Thyroid gland (tissue), 4 donors: ENCODE results near the gene PSTPIP1. TPM values are rescaled to one million over a fixed set of nuclear protein-coding genes. Genes with fewer than 3 reads are reported as not detected.

ENCODE experiments used
- DNase-seq, 2 donors: peaks; one replicate each; pipeline ENCODE4 v3.0.0-alpha.2; 2019
- H3K27ac ChIP-seq, 3 donors: fragments of 200-600 bp; sonication (generic); 1 replicate in 2 of 3; 2 replicates in 1 of 3; pipeline ENCODE4 v1.5.1; 2016 to 2019; ENCODE audit warnings: mild to moderate bottlenecking in 1 of 3, moderate library complexity in 1 of 3
- H3K27me3 ChIP-seq: fragments of 200-600 bp; sonication (generic); one replicate; pipeline ENCODE4 v1.5.1; 2019
- H3K36me3 ChIP-seq, 2 donors: fragments of 200-600 bp; sonication (generic); one replicate each; pipeline ENCODE4 v1.5.1; 2016 to 2019
- H3K4me1 ChIP-seq, 2 donors: fragments of 200-600 bp; sonication (generic); one replicate each; pipeline ENCODE4 v1.5.1; 2017 to 2019
- H3K4me3 ChIP-seq, 3 donors: fragments of 200-600 bp; sonication (generic); replicated peaks in 1 of 3; 1 replicate in 2 of 3; 2 replicates in 1 of 3; pipeline ENCODE4 v1.5.1; 2016; ENCODE audit warnings: mild to moderate bottlenecking in 1 of 3
- H3K9me3 ChIP-seq: fragments of 200-600 bp; sonication (generic); one replicate; pipeline ENCODE4 v1.5.1; 2017
- CTCF ChIP-seq, 6 experiments: fragments of 200-600 bp in 3 of 6; fragments of 450-650 bp in 3 of 6; sonication (generic) in 3 of 6; IDR thresholded peaks; one replicate each; pipeline ENCODE4 v1.5.1; 2016 to 2019; ENCODE audit warnings: antibody characterized with exemption in 6 of 6, mild to moderate bottlenecking in 2 of 6, inconsistent platforms in 1 of 6, moderate library complexity in 1 of 6
- POLR2A ChIP-seq, 2 donors: fragments of 450-650 bp; IDR thresholded peaks; one replicate each; pipeline ENCODE4 v1.6.1; 2017; ENCODE audit warnings: antibody characterized with exemption in 2 of 2, mild to moderate bottlenecking in 2 of 2, moderate library complexity in 1 of 2
- WGBS, 2 donors: methylation state at CpG; one replicate each; pipeline ENCODE4 v1.1.5; 2017; 5-methylcytosine and 5-hydroxymethylcytosine counted together
- intact Hi-C: fragments of 100-400 bp; cut with DNase I; formaldehyde crosslinking; loops from one replicate; pipeline ENCODE4 v1.15.1; 2023
- total RNA-seq, 4 donors: library from RNA; depleted of rRNA; stranded (reverse); fragments of >200 nt; gene quantifications; one replicate each; pipeline ENCODE4 v1.2.3, GENCODE V29; 2016

Gene PSTPIP1
- total RNA-seq, 4 donors from 2014 or later: 1.4 to 6.9 (median 3.7) TPM

GRCh38 chr15:77074350-77074749 lies 79.4 kb downstream of the PSTPIP1 start:
- TF ChIP-seq POLR2A (IDR thresholded peaks at IDR 0.05): no peak
- no peak for TF ChIP-seq CTCF (IDR thresholded peaks at IDR 0.05)
- WGBS, 2 donors: 73 to 79% methylated on average over 2 of the region's 2 CpGs
- Histone ChIP-seq H3K27ac (no peak overlapping the region), H3K4me1 (peaks cover 0 to 9% of the 10 kb centered on the region in 2 donors), H3K4me3 (no peak overlapping the region), H3K27me3 (no peaks in the 10 kb centered on the region), H3K9me3 (no peaks in the 10 kb centered on the region), H3K36me3 (no peaks in the 10 kb centered on the region)
- DNase-seq: no peak
- intact Hi-C loops: no loop called here

GRCh38 chr15:77075528-77075927 lies 80.6 kb downstream of the PSTPIP1 start:
- peaks cover 0 to 4% of the 10 kb centered on the region in 2 donors for H3K4me1 ChIP-seq
- no peak for DNase-seq
- TF ChIP-seq POLR2A (IDR thresholded peaks at IDR 0.05): no peak
- no peak for TF ChIP-seq CTCF (IDR thresholded peaks at IDR 0.05)
- intact Hi-C loops: no loop called here
- H3K27me3 ChIP-seq: no peaks in the 10 kb centered on the region
- H3K27ac ChIP-seq: no peak overlapping the region
- 78 to 91% methylated on average over 9 of the region's 9 CpGs for WGBS, 2 donors
- H3K9me3 ChIP-seq: no peaks in the 10 kb centered on the region
- no peaks in the 10 kb centered on the region for H3K36me3 ChIP-seq
- H3K4me3 ChIP-seq: no peak overlapping the region

GRCh38 chr15:77076323-77076915 lies 81.5 kb downstream of the PSTPIP1 start:
- intact Hi-C loops: no loop called here
- H3K9me3 ChIP-seq: no peaks in the 10 kb centered on the region
- DNase-seq: no peak
- no peak overlapping the region for H3K4me3 ChIP-seq
- H3K27me3 ChIP-seq: no peaks in the 10 kb centered on the region
- no peaks in the 10 kb centered on the region for H3K36me3 ChIP-seq
- peaks cover 0 to under 1% of the 10 kb centered on the region in 2 donors for H3K4me1 ChIP-seq
- TF ChIP-seq CTCF (IDR thresholded peaks at IDR 0.05): no peak
- no peak for TF ChIP-seq POLR2A (IDR thresholded peaks at IDR 0.05)
- 79 to 83% methylated on average over 4 of the region's 4 CpGs for WGBS, 2 donors
- H3K27ac ChIP-seq: no peak overlapping the region

- TF ChIP-seq POLR2A (IDR thresholded peaks at IDR 0.05) (no peak), CTCF (IDR thresholded peaks at IDR 0.05) (no peak)
- peaks cover 0 to 6% of the 10 kb centered on the region in 2 donors for H3K4me1 ChIP-seq
- no peaks in the 10 kb centered on the region for H3K9me3 ChIP-seq
- H3K4me3 ChIP-seq: no peak overlapping the region
- H3K27ac ChIP-seq: no peak overlapping the region
- WGBS, 2 donors: 78 to 84% methylated on average over 5 of the region's 5 CpGs
- no peaks in the 10 kb centered on the region for H3K27me3 ChIP-seq
- intact Hi-C loops: no loop called here
- no peaks in the 10 kb centered on the region for H3K36me3 ChIP-seq
- no peak for DNase-seq
Measured at GRCh38 chr15:77081971-77082370, 87.0 kb downstream of the PSTPIP1 start.

- H3K27me3 ChIP-seq: no peaks in the 10 kb centered on the region
- peak overlapping the region in 2 of 3 donors; percentile 6 to 27 for H3K27ac ChIP-seq
- peak; percentile 92 to 96 for DNase-seq
- WGBS, 2 donors: 11 to 12% methylated on average over 17 to 21 of the region's 21 CpGs
- H3K9me3 ChIP-seq: no peaks in the 10 kb centered on the region
- H3K4me3 ChIP-seq: peak overlapping the region in 1 of 3 donors; percentile 6
- intact Hi-C loops: no loop called here
- H3K36me3 ChIP-seq: no peaks in the 10 kb centered on the region
- TF ChIP-seq POLR2A (IDR thresholded peaks at IDR 0.05) (peak in 1 of 2 donors; percentile 53), CTCF (IDR thresholded peaks at IDR 0.05) (no peak)
- peaks cover 0 to 6% of the 10 kb centered on the region in 2 donors for H3K4me1 ChIP-seq
Measured at GRCh38 chr15:77083381-77084160, 88.6 kb downstream of the PSTPIP1 start.
